ENCODE results near the gene RHEBL1.
A peak's percentile ranks its signal among the peaks of the same experiment; 100 is the strongest.

Gene RHEBL1

GRCh38 chr12:49069507-49070346 is at the start of gene RHEBL1:
TSS of gene RHEBL1 (minus strand) at chr12:49069979. CDS start at chr12:49069785, 194 bp downstream.
- Histone ChIP-seq H3K27ac (ENCODE audit: low read depth in 2 of 2, low read length in 2 of 2) (peak within 1 kb of the TSS; percentile 69 to 80), H3K27me3 (ENCODE audit: control insufficient read depth in 2 of 2, insufficient read depth in 2 of 2, low read length in 2 of 2) (no peaks in the 10 kb centered on the region), H3K9me3 (ENCODE audit: control insufficient read depth in 2 of 2, low read length in 2 of 2) (no peaks in the 10 kb centered on the region), H3K36me3 (ENCODE audit: control insufficient read depth in 2 of 2, insufficient read depth in 2 of 2, low read length in 2 of 2) (no peaks in the 10 kb centered on the region), H3K9ac (ENCODE audit: low read depth in 1 of 2, low read length in 2 of 2) (peak within 1 kb of the TSS; percentile 68 to 75), H3K4me3 (ENCODE audit: low read length in 2 of 2) (peak within 1 kb of the TSS; percentile 92 to 94), H3K4me1 (ENCODE audit: control insufficient read depth in 2 of 2, insufficient read depth in 2 of 2, low read length in 2 of 2) (peaks cover 13% of the 10 kb centered on the region in 2 donors)

- Histone ChIP-seq H3K4me1 (ENCODE audit: control insufficient read depth in 2 of 2, insufficient read depth in 2 of 2, low read length in 2 of 2) (peaks cover 15 to 18% of the 10 kb centered on the region in 2 donors), H3K9me3 (ENCODE audit: control insufficient read depth in 2 of 2, low read length in 2 of 2) (no peaks in the 10 kb centered on the region), H3K27ac (ENCODE audit: low read depth in 2 of 2, low read length in 2 of 2) (peak overlapping the region; percentile 97 to 98), H3K4me3 (ENCODE audit: low read length in 2 of 2) (peak overlapping the region; percentile 90 to 97), H3K36me3 (ENCODE audit: control insufficient read depth in 2 of 2, insufficient read depth in 2 of 2, low read length in 2 of 2) (peaks cover 0 to 7% of the 10 kb centered on the region in 2 donors), H3K9ac (ENCODE audit: low read depth in 1 of 2, low read length in 2 of 2) (peak overlapping the region; percentile 95 to 99), H3K27me3 (ENCODE audit: control insufficient read depth in 2 of 2, insufficient read depth in 2 of 2, low read length in 2 of 2) (no peaks in the 10 kb centered on the region)
Observed at GRCh38 chr12:49111206-49111605, 41.4 kb upstream of the RHEBL1 start.

GRCh38 chr12:49110464-49111155 is 40.8 kb upstream of the RHEBL1 start, which contains the start of gene LMBR1L:
TSS of gene LMBR1L (minus strand) at chr12:49110847. CDS start at chr12:49110555, 292 bp downstream.
- Histone ChIP-seq H3K9ac (ENCODE audit: low read depth in 1 of 2, low read length in 2 of 2) (peak within 1 kb of the TSS; percentile 95 to 99), H3K36me3 (ENCODE audit: control insufficient read depth in 2 of 2, insufficient read depth in 2 of 2, low read length in 2 of 2) (peaks cover 6 to 11% of the 10 kb centered on the region in 2 donors), H3K4me1 (ENCODE audit: control insufficient read depth in 2 of 2, insufficient read depth in 2 of 2, low read length in 2 of 2) (peaks cover 15 to 18% of the 10 kb centered on the region in 2 donors), H3K27me3 (ENCODE audit: control insufficient read depth in 2 of 2, insufficient read depth in 2 of 2, low read length in 2 of 2) (no peaks in the 10 kb centered on the region), H3K27ac (ENCODE audit: low read depth in 2 of 2, low read length in 2 of 2) (peak within 1 kb of the TSS; percentile 97 to 98), H3K4me3 (ENCODE audit: low read length in 2 of 2) (peak within 1 kb of the TSS; percentile 90 to 97), H3K9me3 (ENCODE audit: control insufficient read depth in 2 of 2, low read length in 2 of 2) (no peaks in the 10 kb centered on the region)

- H3K27ac ChIP-seq (ENCODE audit: low read depth in 2 of 2, low read length in 2 of 2), result peak overlapping the region; percentile 97 to 98
- H3K4me3 ChIP-seq (ENCODE audit: low read length in 2 of 2), result peak overlapping the region; percentile 90 to 97
- peaks cover 12 to 14% of the 10 kb centered on the region in 2 donors for H3K36me3 ChIP-seq (ENCODE audit: control insufficient read depth in 2 of 2, insufficient read depth in 2 of 2, low read length in 2 of 2)
- no peaks in the 10 kb centered on the region for H3K27me3 ChIP-seq (ENCODE audit: control insufficient read depth in 2 of 2, insufficient read depth in 2 of 2, low read length in 2 of 2)
- H3K9me3 ChIP-seq (ENCODE audit: control insufficient read depth in 2 of 2, low read length in 2 of 2), result no peaks in the 10 kb centered on the region
- peak overlapping the region; percentile 95 to 99 for H3K9ac ChIP-seq (ENCODE audit: low read depth in 1 of 2, low read length in 2 of 2)
- peaks cover 15 to 18% of the 10 kb centered on the region in 2 donors for H3K4me1 ChIP-seq (ENCODE audit: control insufficient read depth in 2 of 2, insufficient read depth in 2 of 2, low read length in 2 of 2)
Observed at GRCh38 chr12:49109641-49110463, 40.1 kb upstream of the RHEBL1 start.

GRCh38 chr12:49108958-49109404 is 39.2 kb upstream of the RHEBL1 start:
- Histone ChIP-seq H3K9me3 (ENCODE audit: control insufficient read depth in 2 of 2, low read length in 2 of 2) (no peaks in the 10 kb centered on the region), H3K27me3 (ENCODE audit: control insufficient read depth in 2 of 2, insufficient read depth in 2 of 2, low read length in 2 of 2) (no peaks in the 10 kb centered on the region)

GRCh38 chr12:49105504-49106084 is 35.8 kb upstream of the RHEBL1 start:
- no peak overlapping the region for H3K27ac ChIP-seq (ENCODE audit: low read depth in 2 of 2, low read length in 2 of 2)
- H3K36me3 ChIP-seq (ENCODE audit: control insufficient read depth in 2 of 2, insufficient read depth in 2 of 2, low read length in 2 of 2), result peaks cover 40 to 51% of the 10 kb centered on the region in 2 donors
- H3K9ac ChIP-seq (ENCODE audit: low read depth in 1 of 2, low read length in 2 of 2), result no peak overlapping the region
- no peaks in the 10 kb centered on the region for H3K9me3 ChIP-seq (ENCODE audit: control insufficient read depth in 2 of 2, low read length in 2 of 2)
- H3K4me3 ChIP-seq (ENCODE audit: low read length in 2 of 2), result no peak overlapping the region
- no peaks in the 10 kb centered on the region for H3K27me3 ChIP-seq (ENCODE audit: control insufficient read depth in 2 of 2, insufficient read depth in 2 of 2, low read length in 2 of 2)
- peaks cover 13 to 15% of the 10 kb centered on the region in 2 donors for H3K4me1 ChIP-seq (ENCODE audit: control insufficient read depth in 2 of 2, insufficient read depth in 2 of 2, low read length in 2 of 2)

More at GRCh38 chr12:49108958-49109404, 39.2 kb upstream of the RHEBL1 start:
- peak overlapping the region; percentile 53 to 79 for H3K9ac ChIP-seq (ENCODE audit: low read depth in 1 of 2, low read length in 2 of 2)
- H3K4me1 ChIP-seq (ENCODE audit: control insufficient read depth in 2 of 2, insufficient read depth in 2 of 2, low read length in 2 of 2), result peaks cover 15 to 18% of the 10 kb centered on the region in 2 donors
- H3K36me3 ChIP-seq (ENCODE audit: control insufficient read depth in 2 of 2, insufficient read depth in 2 of 2, low read length in 2 of 2), result peaks cover 15 to 20% of the 10 kb centered on the region in 2 donors
- peak overlapping the region; percentile 69 to 97 for H3K27ac ChIP-seq (ENCODE audit: low read depth in 2 of 2, low read length in 2 of 2)
- peak overlapping the region; percentile 90 to 97 for H3K4me3 ChIP-seq (ENCODE audit: low read length in 2 of 2)

- H3K9ac ChIP-seq (ENCODE audit: low read depth in 1 of 2, low read length in 2 of 2), result no peak overlapping the region
- peaks cover 46 to 59% of the 10 kb centered on the region in 2 donors for H3K36me3 ChIP-seq (ENCODE audit: control insufficient read depth in 2 of 2, insufficient read depth in 2 of 2, low read length in 2 of 2)
- H3K27ac ChIP-seq (ENCODE audit: low read depth in 2 of 2, low read length in 2 of 2), result no peak overlapping the region
- no peak overlapping the region for H3K4me3 ChIP-seq (ENCODE audit: low read length in 2 of 2)
- no peaks in the 10 kb centered on the region for H3K27me3 ChIP-seq (ENCODE audit: control insufficient read depth in 2 of 2, insufficient read depth in 2 of 2, low read length in 2 of 2)
- no peaks in the 10 kb centered on the region for H3K9me3 ChIP-seq (ENCODE audit: control insufficient read depth in 2 of 2, low read length in 2 of 2)
- H3K4me1 ChIP-seq (ENCODE audit: control insufficient read depth in 2 of 2, insufficient read depth in 2 of 2, low read length in 2 of 2), result peaks cover 13 to 14% of the 10 kb centered on the region in 2 donors
Observed at GRCh38 chr12:49104822-49105221, 35.0 kb upstream of the RHEBL1 start.

- H3K4me1 ChIP-seq (ENCODE audit: control insufficient read depth in 2 of 2, insufficient read depth in 2 of 2, low read length in 2 of 2), result no peaks in the 10 kb centered on the region
- peaks cover 46 to 71% of the 10 kb centered on the region in 2 donors for H3K36me3 ChIP-seq (ENCODE audit: control insufficient read depth in 2 of 2, insufficient read depth in 2 of 2, low read length in 2 of 2)
- no peak overlapping the region for H3K27ac ChIP-seq (ENCODE audit: low read depth in 2 of 2, low read length in 2 of 2)
- H3K27me3 ChIP-seq (ENCODE audit: control insufficient read depth in 2 of 2, insufficient read depth in 2 of 2, low read length in 2 of 2), result no peaks in the 10 kb centered on the region
- H3K4me3 ChIP-seq (ENCODE audit: low read length in 2 of 2), result no peak overlapping the region
- H3K9ac ChIP-seq (ENCODE audit: low read depth in 1 of 2, low read length in 2 of 2), result no peak overlapping the region
- no peaks in the 10 kb centered on the region for H3K9me3 ChIP-seq (ENCODE audit: control insufficient read depth in 2 of 2, low read length in 2 of 2)
Observed at GRCh38 chr12:49100380-49100779, 30.6 kb upstream of the RHEBL1 start.

GRCh38 chr12:49098703-49099102 is 28.9 kb upstream of the RHEBL1 start:
- peaks cover 41 to 56% of the 10 kb centered on the region in 2 donors for H3K36me3 ChIP-seq (ENCODE audit: control insufficient read depth in 2 of 2, insufficient read depth in 2 of 2, low read length in 2 of 2)
- H3K9ac ChIP-seq (ENCODE audit: low read depth in 1 of 2, low read length in 2 of 2), result no peak overlapping the region
- H3K27me3 ChIP-seq (ENCODE audit: control insufficient read depth in 2 of 2, insufficient read depth in 2 of 2, low read length in 2 of 2), result peaks cover 9 to 12% of the 10 kb centered on the region in 2 donors
- H3K9me3 ChIP-seq (ENCODE audit: control insufficient read depth in 2 of 2, low read length in 2 of 2), result no peaks in the 10 kb centered on the region
- H3K4me3 ChIP-seq (ENCODE audit: low read length in 2 of 2), result no peak overlapping the region
- H3K27ac ChIP-seq (ENCODE audit: low read depth in 2 of 2, low read length in 2 of 2), result no peak overlapping the region
- peaks cover 6 to 9% of the 10 kb centered on the region in 2 donors for H3K4me1 ChIP-seq (ENCODE audit: control insufficient read depth in 2 of 2, insufficient read depth in 2 of 2, low read length in 2 of 2)
